GM23338 (cell line): ENCODE data around the gene DCPS.
"Not testable (repeated sequence)": the region's sequence is repeated elsewhere in the genome, so short reads cannot be mapped to it uniquely, and the experiment has no call there.

ENCODE experiments used
- TF ChIP-seq, protein P1 (sequence below), 2 experiments: fragments of 200-600 bp in 1 of 2; sonication (generic) in 1 of 2; conservative IDR thresholded peaks; 2 replicates each; pipeline versions ENCODE4 v1.5.1 to v1.6.1; 2016 to 2017; ENCODE audit warnings: antibody characterized with exemption in 2 of 2, low read depth in 2 of 2, mild to moderate bottlenecking in 2 of 2, moderate library complexity in 1 of 2
- TF ChIP-seq, protein P2 (sequence below): IDR thresholded peaks from one replicate; pipeline ENCODE4 v1.6.1; 2018; ENCODE audit warnings: antibody characterized with exemption; ENCODE audit not compliant: unreplicated experiment

DNA sequence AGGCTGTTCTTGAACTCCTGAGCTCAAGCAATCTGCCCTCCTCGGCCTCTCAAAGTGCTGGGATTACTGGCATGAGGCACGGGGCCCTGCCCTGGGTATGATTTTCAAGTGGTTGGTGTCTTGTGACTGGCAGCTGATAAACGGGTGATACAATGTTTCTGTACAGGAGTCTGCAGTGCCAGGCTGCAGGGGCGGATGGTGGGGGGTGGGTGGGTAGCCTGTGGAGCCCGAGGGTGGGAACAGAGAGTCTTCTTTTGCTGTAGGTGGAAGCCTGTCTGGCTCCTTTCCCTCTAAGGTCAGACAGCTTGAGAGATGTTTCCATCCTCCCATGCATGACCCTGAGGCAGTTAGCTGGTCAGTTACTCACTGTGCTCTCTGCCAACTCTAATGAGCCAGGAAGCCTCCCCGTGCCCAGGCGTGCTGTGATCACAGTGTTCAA is 90.8 kb downstream of the DCPS start:
- TF ChIP-seq, protein P1, sequence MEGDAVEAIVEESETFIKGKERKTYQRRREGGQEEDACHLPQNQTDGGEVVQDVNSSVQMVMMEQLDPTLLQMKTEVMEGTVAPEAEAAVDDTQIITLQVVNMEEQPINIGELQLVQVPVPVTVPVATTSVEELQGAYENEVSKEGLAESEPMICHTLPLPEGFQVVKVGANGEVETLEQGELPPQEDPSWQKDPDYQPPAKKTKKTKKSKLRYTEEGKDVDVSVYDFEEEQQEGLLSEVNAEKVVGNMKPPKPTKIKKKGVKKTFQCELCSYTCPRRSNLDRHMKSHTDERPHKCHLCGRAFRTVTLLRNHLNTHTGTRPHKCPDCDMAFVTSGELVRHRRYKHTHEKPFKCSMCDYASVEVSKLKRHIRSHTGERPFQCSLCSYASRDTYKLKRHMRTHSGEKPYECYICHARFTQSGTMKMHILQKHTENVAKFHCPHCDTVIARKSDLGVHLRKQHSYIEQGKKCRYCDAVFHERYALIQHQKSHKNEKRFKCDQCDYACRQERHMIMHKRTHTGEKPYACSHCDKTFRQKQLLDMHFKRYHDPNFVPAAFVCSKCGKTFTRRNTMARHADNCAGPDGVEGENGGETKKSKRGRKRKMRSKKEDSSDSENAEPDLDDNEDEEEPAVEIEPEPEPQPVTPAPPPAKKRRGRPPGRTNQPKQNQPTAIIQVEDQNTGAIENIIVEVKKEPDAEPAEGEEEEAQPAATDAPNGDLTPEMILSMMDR (conservative IDR thresholded peaks at IDR 0.05; ENCODE audit: low read depth in 2 of 2): not testable (repeated sequence)
- TF ChIP-seq, protein P2, sequence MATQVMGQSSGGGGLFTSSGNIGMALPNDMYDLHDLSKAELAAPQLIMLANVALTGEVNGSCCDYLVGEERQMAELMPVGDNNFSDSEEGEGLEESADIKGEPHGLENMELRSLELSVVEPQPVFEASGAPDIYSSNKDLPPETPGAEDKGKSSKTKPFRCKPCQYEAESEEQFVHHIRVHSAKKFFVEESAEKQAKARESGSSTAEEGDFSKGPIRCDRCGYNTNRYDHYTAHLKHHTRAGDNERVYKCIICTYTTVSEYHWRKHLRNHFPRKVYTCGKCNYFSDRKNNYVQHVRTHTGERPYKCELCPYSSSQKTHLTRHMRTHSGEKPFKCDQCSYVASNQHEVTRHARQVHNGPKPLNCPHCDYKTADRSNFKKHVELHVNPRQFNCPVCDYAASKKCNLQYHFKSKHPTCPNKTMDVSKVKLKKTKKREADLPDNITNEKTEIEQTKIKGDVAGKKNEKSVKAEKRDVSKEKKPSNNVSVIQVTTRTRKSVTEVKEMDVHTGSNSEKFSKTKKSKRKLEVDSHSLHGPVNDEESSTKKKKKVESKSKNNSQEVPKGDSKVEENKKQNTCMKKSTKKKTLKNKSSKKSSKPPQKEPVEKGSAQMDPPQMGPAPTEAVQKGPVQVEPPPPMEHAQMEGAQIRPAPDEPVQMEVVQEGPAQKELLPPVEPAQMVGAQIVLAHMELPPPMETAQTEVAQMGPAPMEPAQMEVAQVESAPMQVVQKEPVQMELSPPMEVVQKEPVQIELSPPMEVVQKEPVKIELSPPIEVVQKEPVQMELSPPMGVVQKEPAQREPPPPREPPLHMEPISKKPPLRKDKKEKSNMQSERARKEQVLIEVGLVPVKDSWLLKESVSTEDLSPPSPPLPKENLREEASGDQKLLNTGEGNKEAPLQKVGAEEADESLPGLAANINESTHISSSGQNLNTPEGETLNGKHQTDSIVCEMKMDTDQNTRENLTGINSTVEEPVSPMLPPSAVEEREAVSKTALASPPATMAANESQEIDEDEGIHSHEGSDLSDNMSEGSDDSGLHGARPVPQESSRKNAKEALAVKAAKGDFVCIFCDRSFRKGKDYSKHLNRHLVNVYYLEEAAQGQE: not testable (repeated sequence)
